Measurements from ENCODE around the gene CSRP2.
A peak's percentile ranks its signal among the peaks of the same experiment; 100 is the strongest.

Gene CSRP2

DNA sequence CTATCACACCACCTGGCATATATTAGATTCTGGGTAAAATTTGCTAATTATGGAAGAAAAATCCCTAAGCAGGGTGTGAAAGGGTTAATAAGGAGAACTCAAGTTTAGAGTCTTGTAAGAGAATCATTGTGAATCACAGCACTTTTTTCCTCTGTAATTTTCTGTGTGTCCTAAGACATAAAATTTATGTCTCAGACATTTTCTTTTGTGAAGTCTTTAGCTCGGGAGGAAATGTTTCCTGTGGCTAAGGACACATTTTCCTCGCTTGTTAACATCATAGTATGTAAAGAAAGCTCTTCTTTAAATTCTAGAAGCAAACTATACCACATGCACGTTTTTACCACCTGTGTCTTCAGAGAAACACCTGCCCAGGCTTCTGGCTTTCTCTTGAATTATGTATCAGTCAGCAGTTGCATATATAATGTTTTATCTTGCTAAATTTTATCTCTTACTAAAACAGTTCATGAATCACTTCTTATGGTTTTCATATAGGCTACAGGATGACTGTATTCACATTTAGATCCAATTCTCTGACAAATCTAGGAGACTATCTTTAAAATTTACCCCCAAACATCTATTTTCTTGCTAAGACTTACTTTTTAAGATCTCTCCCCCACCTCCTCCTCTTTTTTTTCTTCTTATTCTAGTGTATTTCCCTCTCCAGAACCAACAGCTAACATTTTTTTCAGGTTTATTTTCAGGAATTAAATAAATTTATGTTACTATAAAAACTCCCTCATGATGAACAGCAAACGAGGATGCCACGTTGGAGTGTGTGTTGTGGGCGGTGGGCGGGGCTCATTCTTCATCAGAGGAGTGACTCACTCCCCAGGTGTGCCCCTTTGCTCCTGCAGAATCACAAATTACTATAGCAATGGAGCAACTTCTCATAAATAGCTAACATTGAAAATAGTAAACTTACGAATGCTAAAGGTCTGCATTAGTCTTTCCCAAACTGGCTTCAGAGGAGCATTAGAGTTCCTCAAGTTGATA lies 11.6 kb upstream of the CSRP2 start:
- DNase-seq = no peak

DNA sequence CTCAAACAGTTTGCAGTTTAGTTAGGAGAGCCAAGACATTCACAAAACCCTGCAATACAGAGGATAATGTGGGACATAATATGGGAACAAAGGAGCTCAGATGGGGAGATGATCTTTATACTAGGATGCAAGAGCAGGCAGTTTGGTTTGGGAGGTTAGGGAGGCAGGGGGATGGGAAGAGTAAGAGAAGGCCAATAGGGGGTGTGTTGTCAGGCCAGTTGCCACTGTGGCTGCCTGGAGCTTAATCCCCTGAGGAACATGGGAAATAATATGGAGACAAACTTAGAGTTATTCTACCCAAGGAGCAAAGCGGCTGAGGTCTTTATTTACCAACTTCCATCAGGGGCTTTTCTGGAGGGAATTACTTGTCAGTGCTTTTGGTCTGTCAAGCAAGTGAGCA lies 10.0 kb upstream of the CSRP2 start:
- no peak for DNase-seq

DNA sequence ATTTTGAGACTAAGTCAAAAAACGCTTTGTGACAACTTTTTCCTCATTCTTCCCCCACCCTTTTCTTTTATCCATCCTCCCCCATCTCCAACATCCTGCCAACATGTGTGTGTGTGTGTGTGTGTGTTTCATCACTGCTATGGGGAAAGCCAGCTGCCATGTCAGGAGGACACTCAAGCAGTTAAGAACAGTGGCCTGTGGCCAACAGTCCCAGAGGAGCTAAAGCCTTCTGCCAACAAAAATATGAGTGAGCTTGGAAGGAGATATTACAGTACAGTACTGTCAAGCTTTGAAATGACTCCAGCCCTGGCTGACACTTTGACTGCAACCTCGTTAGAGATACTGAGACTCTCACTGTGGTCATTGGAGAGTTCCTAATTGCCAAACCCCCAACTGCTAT lies 5.0 kb upstream of the CSRP2 start:
- DNase-seq = no peak

DNA sequence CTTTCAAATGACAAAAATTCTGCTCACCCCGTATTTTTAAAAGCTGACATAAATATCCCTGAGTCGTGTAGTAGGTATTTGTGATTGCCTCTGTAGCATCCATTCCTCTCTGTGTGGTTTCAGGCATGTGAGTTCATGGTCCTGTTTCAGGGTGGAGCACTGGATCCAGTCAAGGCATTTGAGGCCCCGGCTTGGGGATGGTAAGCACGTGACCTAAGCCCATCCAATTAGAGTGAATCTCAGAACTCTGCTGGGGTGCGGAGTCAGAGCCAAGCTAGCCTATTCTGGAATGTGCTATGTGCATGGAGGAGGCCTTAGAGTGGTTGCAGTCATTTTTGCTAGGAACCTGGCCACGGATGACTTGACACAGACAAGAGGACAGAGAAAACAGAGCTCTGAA lies 4.3 kb upstream of the CSRP2 start:
- DNase-seq = no peak

DNA sequence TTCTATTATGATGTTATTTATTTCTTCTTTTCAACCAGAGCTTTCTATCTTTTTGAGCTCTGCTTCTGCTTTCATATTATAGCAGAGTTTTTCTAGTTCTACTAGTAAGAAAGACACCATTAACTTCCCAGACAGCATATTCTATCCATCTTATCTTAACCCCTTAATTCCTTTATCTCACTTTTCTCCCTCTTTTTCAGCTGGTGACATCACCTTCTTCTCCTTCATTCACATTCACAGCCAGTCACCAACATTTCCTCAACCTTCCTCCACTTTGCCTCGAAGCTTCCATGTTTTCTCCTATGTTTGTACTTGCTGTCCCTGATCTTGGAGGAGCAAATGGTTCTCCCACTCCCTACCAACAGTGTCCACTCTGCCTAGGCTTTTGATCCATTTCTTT lies 3.5 kb upstream of the CSRP2 start:
- DNase-seq = no peak

DNA sequence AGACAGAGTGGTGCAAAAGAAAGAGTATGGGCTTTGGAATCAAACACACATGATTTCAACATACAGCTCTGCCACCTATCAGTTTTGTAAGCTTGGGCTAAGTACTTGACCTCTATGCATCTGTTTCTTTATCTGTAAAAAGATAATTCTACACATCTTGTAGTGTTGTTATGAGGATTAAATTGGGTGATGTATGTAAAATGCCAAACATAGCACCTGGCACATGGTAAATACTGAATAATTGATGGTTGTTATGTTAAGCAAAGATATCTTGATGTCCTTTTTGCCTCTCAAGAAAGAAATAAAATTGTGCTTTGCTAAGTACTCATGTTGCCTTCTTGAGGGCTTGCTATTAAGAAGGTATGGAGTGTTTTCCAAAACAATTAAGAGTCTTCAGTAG lies 2.3 kb upstream of the CSRP2 start:
- no peak for DNase-seq

DNA sequence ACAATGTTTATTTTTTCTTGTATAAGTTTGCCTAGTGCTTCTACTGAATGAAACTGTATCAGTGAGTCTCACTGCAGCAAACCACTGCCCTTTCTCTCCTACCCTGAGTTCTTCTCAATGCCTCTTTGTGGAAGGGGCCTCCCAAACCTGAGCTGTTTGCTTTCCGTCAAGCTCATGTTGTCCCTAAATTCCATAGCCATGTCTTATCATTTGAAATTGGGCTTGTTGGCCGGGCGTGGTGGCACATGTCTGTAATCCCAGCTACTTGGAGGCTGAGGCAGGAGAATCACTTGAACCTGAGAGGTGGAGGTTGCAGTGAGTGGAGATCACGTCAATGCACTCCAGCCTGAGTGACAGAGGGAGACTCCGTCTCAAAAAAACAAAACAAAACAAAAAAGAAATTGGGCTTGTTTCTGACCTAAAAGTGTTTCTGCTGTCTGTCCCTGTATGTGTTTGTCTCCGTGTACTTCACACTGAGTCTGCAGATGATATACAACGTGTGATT lies 1.8 kb upstream of the CSRP2 start:
- DNase-seq = no peak

DNA sequence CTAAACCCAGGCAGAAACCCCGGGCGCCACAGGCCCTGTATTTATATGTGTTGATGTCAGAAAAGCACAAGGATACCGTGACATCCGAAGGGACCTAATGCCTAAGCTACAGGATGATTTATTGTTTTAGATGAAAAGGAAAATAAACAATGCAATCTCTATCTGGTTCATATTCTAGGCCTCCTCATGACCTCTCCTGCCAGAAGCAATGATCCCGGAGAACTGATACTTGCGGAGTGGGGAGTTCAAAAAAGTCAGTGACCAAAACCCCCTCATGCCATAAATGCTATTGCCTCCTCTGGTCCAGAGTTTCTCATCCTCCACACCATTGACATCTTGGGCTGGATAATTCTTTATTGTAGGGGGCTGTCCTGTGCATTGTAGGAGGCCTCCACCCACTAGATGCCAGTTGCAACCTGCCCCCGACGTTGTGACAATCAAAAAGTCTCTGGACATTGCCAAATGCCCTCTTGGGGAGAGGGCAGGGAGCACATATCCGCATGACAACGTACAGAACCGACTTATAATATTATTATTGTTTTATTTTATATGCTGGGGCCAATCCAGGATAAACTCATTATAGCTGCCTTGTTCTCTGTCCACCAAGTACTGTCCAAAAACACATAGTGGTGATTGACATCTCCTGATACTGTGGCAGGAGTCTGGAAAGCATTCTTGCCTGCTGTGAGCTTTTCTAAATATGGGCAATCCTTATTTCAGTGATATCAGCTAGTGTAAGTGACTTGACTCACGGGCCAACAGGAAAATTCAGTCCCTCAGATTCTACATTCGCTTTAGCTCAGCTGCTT lies 1.1 kb upstream of the CSRP2 start:
- DNase-seq = no peak

DNA sequence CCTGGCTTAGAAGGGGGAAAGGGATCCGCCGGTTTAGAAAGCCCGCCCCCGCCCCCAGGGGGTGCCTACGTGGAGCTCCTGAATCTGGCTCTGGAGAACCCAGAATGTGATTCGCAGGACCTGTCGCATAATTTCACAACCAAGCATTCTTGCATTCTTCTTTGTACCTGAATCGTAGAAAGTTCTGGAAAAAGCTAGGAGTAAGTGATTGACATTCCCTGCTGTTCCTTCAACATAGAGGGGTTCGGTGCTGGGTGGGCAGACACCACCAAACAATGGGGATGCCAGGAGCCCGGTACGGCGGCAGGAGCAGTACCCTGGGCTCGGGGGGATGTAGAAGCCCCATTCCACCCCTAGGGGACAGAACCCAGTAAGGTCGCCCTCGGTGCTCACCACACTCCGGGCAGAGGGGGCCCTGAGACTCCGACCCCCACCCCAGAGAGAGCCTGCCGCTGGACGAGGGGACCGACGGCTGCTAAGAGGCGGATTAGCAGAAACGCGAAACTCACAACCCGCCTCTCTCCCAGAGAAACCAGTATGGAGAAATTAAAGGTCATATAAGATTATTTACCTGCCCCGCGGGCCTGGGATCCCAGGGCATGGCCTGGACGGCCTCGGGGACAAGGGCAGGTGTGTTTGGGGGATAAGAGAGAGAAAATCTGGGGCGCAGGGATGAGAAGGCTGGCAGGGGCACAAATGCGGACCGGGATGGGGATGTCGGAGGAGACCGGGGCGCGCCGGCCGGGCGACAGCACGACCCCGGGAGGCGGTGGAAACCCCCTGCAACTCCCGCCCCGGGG lies 520 bp downstream of the CSRP2 start:
- DNase-seq = peak; percentile 2

DNA sequence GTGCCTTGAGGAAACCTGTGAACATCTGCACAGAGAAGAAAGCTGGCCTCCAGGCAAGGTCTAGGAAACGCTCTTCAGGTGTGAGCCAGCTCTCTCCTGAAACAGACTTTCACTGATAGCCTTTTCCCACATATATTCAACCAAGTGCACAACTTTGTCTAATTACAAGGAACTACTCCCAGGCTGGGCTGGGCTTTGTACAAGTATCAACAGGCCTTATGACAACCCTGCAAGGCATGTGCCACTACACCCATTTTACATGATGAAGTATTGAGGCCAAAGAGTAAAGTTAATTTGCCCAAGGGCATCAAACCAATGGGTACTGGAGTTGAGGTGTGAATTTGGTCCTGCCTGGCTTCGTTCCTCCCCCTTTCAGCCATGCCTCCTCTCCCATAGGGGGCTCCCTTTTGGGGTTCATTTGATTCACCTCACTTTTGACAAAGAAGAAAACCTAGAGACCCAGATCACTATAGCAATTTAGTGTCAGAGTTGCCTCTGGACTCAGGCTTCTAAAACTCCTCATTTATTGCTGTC lies 2.1 kb downstream of the CSRP2 start:
- DNase-seq = no peak

DNA sequence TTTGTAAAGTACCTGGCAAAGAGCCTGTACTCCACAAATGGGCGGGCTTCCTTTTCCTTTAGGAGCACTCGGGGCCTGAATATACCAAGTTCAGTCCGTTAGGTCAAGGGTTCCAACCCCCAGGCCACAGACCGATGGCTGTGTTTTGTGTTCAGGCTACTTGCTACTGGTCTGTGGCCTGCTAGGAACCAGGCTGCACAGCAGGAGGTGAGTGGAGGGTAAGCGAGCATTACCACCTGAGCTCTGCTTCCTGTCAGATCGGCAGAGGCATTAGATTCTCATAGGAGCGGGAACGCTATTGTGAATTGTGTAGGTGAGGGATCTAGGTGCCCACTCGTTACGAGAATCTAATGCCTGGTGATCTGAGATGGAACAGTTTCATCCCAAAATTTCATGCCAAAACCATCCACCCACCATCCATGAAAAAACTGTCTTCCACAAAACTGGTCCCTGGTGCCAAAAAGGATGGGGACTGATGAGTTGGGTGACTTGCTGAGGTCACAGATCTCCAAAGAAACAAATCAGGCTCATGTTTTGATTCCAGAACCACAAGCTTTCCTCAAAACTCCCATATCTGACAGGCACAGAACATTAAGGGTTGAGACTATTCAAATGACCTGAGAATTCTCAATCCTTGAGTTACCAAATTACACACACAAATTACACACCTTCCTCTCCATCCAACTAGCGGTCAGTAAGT lies 4.2 kb downstream of the CSRP2 start:
- DNase-seq = no peak

DNA sequence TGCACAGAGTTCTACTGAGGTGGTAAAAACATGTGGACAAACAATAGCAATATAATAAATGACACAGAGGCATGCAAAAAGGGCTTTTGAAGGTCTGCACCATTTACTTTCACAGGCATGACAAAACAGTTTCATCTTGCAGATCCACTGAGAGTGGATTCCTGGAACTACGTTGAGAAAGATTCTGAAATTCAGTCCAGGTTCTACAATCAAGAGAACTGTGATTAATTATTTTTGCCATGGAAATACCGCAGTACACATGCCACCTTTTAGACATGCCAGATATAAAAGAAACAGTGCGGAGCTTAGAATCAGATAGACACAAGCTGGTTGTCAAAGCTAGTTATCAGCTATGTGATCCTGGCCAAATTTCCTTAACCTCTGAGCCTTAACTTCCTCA lies 4.8 kb downstream of the CSRP2 start:
- no peak for DNase-seq

DNA sequence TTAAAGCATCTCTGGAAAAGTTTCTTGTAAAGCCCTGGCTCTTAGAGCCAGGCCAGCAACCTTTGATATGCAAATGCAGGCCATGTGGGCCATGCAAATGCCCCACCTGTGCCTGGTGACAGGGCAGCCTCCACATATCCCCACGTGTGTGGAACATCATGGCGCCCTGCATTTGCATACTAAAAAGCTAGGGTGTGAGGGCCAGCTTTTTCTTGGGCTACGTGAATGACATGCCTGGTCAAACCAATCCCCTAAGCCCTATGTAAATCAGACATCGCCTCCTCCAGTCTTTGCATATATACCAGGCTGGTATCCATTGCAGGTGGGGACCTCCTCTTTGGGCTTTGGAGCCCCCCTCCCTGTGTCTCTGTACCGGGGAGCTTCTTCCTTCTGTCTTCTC lies 6.4 kb downstream of the CSRP2 start:
- no peak for DNase-seq

DNA sequence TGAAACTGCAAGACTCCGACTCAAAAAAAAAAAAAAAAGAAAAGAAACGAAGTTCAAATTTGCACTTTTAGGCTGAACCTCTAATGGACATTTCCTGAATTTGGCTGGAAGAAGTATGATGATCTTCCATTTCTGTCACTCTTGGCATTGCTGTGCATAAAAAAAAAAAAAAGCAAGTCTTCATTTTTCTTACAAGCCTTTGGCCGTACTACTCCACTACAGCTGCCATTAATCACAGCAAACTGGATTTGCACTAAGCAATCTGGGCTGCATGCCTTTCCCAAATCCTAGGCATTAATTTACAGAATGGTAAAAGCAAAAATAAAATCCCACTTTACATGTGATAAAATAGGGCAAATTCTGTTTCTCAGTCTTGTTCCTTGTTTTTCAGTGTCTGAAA lies 7.1 kb downstream of the CSRP2 start:
- DNase-seq = no peak

DNA sequence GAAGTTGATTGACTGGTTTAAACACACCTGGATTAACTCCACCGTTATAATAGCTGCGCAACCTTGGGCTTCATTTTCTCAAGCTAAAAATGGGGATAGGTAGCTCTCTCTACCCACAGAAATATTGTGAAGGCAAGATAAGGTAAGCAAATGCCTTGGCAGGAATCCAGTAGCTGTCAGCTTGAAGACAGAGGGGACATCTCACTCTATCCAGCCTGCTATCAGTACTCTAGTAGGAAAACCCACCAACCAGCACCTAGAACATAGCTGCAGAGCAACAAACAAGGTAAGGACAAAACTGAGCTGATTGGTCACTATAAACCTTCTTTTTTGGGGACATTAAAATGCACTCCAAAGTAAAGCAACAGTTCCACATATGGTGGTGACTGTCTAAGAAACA lies 7.7 kb downstream of the CSRP2 start:
- DNase-seq = no peak

DNA sequence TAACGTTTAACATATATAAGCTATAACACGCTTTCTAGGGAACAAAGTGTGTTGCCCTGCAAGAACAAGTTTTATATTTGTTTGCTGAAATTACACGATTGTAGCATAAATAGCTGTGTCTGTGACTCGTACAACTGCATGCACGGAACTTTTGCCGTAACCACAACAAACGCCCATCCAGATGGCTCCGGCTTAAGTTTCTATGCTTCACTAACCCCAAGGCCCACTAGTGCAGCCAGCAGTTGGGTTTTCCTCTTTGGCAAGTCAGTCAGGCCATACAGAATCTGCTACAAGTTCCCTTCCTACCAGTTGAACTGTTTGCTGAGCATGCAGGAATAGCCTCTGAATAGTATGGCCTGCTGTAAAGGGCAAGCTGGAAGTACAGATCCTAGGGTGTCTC lies 12.1 kb downstream of the CSRP2 start:
- no peak for DNase-seq

DNA sequence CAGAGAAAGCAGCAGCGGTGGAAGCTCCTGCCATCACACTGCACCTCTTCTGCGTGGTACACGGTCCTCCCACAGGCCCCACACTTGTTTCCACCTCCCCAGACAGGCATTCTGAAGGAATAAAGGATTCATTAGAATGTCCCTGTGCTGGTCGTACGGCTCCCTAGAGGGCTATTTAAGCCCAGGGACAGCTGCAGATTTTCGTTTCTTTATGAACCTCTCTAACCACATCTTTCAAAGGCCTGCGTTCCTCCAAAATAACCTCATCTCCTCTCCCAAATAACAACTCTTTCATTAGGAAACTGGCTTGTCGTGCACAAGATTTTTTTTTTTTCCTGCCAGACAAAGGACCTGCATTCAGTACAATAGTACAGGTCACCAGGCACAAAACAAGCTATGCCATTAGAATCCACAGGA lies 12.7 kb downstream of the CSRP2 start:
- no peak for DNase-seq

DNA sequence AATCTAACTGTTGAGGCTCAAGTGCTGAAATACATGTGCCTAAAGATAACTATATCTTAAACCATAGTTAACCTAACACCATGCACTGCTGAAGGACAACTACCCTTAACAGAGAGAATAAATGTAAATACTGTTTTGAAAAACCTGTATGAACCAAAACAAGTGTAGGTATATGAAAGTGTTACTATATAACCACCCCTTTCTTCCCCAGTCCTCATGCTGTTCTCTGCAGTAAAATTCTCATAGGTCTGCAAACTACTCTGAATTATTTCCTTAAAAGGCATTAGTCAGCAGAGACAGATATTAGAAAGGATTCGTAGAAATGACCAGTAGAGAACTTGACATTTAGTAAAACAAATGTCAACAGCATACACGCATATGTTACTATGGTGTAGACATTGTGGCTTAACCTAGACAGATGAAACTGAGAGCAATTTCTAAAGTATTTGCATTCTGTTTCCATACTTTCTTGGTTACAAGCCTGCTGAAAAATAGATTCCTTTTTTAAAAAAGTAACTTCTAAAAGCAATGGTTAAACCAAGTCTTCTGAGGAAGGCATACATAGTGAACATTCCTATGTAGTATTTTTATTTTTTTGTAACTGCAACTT lies 13.9 kb downstream of the CSRP2 start:
- DNase-seq = no peak

DNA sequence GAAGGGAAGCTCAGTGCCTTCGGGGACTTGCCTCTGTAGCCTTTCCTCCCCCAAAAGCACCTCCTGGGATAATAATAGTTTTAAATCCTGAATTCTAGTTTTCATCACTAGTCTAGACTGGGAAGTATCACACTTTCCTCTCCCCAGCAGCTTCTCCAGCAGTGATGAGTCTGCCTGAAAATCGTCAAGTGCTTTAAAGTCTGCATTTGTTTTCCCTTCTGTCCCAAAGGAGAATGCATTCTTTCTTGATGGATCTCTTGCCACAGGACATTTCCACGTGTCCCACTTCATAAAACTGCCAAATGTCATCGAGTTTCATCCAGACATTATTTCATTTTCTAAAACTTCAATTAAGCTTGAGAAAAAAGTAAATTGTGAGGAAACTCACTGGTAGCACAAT lies 15.0 kb downstream of the CSRP2 start:
- DNase-seq = no peak

DNA sequence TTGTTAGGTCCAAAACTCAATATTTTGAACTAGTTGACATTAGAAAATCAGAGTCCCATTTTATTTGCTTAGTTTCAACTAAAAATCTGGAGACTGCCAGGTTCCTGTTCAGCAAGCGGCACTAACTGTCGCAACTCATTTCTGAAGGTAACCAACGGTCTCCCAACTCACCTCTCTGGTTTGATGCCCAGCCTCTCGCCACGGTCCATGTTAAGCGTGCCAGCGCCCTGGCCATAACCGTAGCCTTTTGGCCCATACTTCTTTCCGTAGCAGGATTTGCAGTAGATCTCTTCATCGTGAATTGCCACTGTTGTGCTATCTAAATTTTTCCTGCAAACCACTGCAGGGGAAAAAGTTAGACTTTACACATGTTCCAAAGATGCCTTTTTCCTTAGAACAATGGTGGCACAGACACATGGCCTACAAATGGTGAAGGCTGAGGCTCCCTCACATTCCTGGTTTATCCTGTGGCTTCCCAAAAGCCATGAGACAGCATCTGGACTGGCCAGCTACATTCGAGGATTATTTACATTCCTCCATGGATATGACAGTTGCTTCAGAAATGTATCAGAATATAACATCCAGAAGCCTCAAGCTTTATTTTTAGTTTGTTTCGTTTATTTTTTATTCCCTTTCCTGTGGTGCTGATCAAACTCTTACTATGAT lies 15.7 kb downstream of the CSRP2 start:
- DNase-seq = no peak

DNA sequence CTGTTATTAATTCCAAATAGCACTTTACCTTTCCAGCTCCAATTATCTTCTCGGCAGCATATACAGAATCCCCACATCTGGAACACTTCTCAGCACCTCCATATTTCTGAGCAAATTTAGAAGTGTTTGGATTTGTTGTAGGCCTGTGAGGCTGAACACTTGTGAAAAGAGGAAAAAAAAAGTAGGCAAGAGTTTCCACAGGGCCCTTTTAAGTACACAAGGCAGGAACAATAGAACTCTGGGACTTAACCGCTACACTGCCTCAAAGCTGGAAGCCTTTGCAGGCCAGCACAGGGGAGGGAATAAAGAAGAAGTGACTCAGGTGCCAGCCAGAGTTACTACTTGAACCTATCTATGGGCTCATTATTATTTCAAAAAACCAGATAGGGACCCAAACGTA lies 18.6 kb downstream of the CSRP2 start:
- no peak for DNase-seq

Data from activated CD4-positive, alpha-beta T cell treated with anti-CD3 and anti-CD28 coated beads, Interleukin-2, amount 50 U/mL, for 1 hour (primary cell).